OCI-LY1 (cell line): ENCODE data around the gene B4GALT6.

Experiments used
- H2AFZ ChIP-seq: fragments of 200-600 bp; sonication (generic), shearing (Covaris generic); 2 replicates; pipeline ENCODE4 v1.6.0; 2014; ENCODE audit warnings: antibody characterized with exemption, mild to moderate bottlenecking, low read length
- H3F3A ChIP-seq: fragments of 200-600 bp; sonication (generic), shearing (Covaris generic); 2 replicates; pipeline ENCODE4 v1.6.0; 2014; ENCODE audit warnings: mild to moderate bottlenecking, antibody characterized with exemption, low read length, moderate library complexity; ENCODE audit not compliant: insufficient read depth
- H3K27ac ChIP-seq: fragments of 200-600 bp; sonication (generic); 2 replicates; pipeline ENCODE4 v1.5.1; 2014; ENCODE audit warnings: low read length, mixed run types, mild to moderate bottlenecking, low read depth; ENCODE audit not compliant: poor library complexity, severe bottlenecking
- H3K27me3 ChIP-seq: fragments of 200-600 bp; sonication (generic); 2 replicates; pipeline ENCODE4 v1.6.0; 2014; ENCODE audit warnings: antibody characterized with exemption, mild to moderate bottlenecking, low read length, moderate library complexity; ENCODE audit not compliant: insufficient read depth
- H3K36me3 ChIP-seq: fragments of 200-600 bp; sonication (generic); 2 replicates; pipeline ENCODE4 v1.6.1; 2014; ENCODE audit warnings: mild to moderate bottlenecking, antibody characterized with exemption, low read length, moderate library complexity, mixed read lengths; ENCODE audit not compliant: insufficient read depth
- H3K4me1 ChIP-seq: fragments of 200-600 bp; sonication (generic); 2 replicates; pipeline ENCODE4 v1.5.1; 2014; ENCODE audit warnings: mild to moderate bottlenecking, low read length, moderate library complexity; ENCODE audit not compliant: insufficient read depth, severe bottlenecking
- H3K4me2 ChIP-seq: fragments of 200-600 bp; sonication (generic), shearing (Covaris generic); 2 replicates; pipeline ENCODE4 v1.6.1; 2014; ENCODE audit warnings: low read length
- H3K4me3 ChIP-seq: fragments of 200-600 bp; sonication (generic); 2 replicates; pipeline ENCODE4 v1.5.1; 2014; ENCODE audit warnings: low read length, low read depth, mild to moderate bottlenecking, mixed read lengths; ENCODE audit not compliant: poor library complexity, severe bottlenecking
- H3K79me2 ChIP-seq: fragments of 200-600 bp; shearing (Covaris generic); 2 replicates; pipeline ENCODE4 v1.6.1; 2016; ENCODE audit warnings: mixed run types, low read length, mixed read lengths; ENCODE audit not compliant: insufficient read depth
- H3K9ac ChIP-seq: fragments of 200-600 bp; sonication (generic), shearing (Covaris generic); 2 replicates; pipeline ENCODE4 v1.6.1; 2014; ENCODE audit warnings: mild to moderate bottlenecking, low read length, mixed read lengths
- H3K9me2 ChIP-seq: fragments of 200-600 bp; sonication (generic), shearing (Covaris generic); 2 replicates; pipeline ENCODE4 v1.6.1; 2014; ENCODE audit warnings: low read depth, mild to moderate bottlenecking, low read length, mixed read lengths
- H3K9me3 ChIP-seq: fragments of 200-600 bp; shearing (Covaris generic); 2 replicates; pipeline ENCODE4 v1.6.1; 2014; ENCODE audit warnings: low read length, mixed read lengths
- H4K20me1 ChIP-seq: fragments of 200-600 bp; sonication (generic), shearing (Covaris generic); 2 replicates; pipeline ENCODE4 v1.6.0; 2016; ENCODE audit warnings: mild to moderate bottlenecking, low read length; ENCODE audit not compliant: insufficient read depth
- CTCF ChIP-seq: fragments of 200-600 bp; sonication (generic), shearing (Covaris generic); IDR thresholded peaks from 2 replicates; pipeline ENCODE4 v1.5.1; 2017; ENCODE audit warnings: mild to moderate bottlenecking, antibody characterized with exemption, low read length, moderate library complexity, mixed read lengths
- EZH2 ChIP-seq: fragments of 200-600 bp; sonication (generic), shearing (Covaris generic); IDR thresholded peaks from 2 replicates; pipeline ENCODE4 v1.8.0; 2017; ENCODE audit warnings: borderline replicate concordance, mixed run types, mild to moderate bottlenecking, antibody characterized with exemption, low read length, moderate library complexity, mixed read lengths

The B4GALT6 gene

GRCh38 chr18:31626409-31626808, 58.0 kb downstream of the B4GALT6 start:
- no peaks in the 10 kb centered on the region for H3K9me2 ChIP-seq
- H3K4me3 ChIP-seq, result no peak overlapping the region
- no peak overlapping the region for H2AFZ ChIP-seq
- H3K27me3 ChIP-seq, result no peaks in the 10 kb centered on the region
- no peaks in the 10 kb centered on the region for H3F3A ChIP-seq
- H3K9me3 ChIP-seq, result no peaks in the 10 kb centered on the region
- H3K4me2 ChIP-seq, result no peak overlapping the region
- TF ChIP-seq CTCF, result peak; percentile 20; the same call in 1 of the 2 replicates
- no peak for TF ChIP-seq EZH2
- no peaks in the 10 kb centered on the region for H3K79me2 ChIP-seq
- H3K9ac ChIP-seq, result no peak overlapping the region
- no peaks in the 10 kb centered on the region for H3K36me3 ChIP-seq
- H3K4me1 ChIP-seq, result peaks cover 4% of the 10 kb centered on the region
- no peaks in the 10 kb centered on the region for H4K20me1 ChIP-seq
- no peak overlapping the region for H3K27ac ChIP-seq

GRCh38 chr18:31624892-31625640, 59.3 kb downstream of the B4GALT6 start:
- Histone ChIP-seq H3K4me2 (no peak overlapping the region), H3K27ac (no peak overlapping the region), H4K20me1 (no peaks in the 10 kb centered on the region), H3K9me2 (no peaks in the 10 kb centered on the region), H3K79me2 (no peaks in the 10 kb centered on the region), H3K9me3 (no peaks in the 10 kb centered on the region), H2AFZ (no peak overlapping the region), H3K27me3 (no peaks in the 10 kb centered on the region), H3K9ac (no peak overlapping the region), H3K4me3 (no peak overlapping the region), H3K36me3 (no peaks in the 10 kb centered on the region), H3K4me1 (peaks cover 1% of the 10 kb centered on the region), H3F3A (no peaks in the 10 kb centered on the region)
- no peak for TF ChIP-seq EZH2
- no peak for TF ChIP-seq CTCF

- Histone ChIP-seq H3K79me2 (no peaks in the 10 kb centered on the region), H3K9me2 (no peaks in the 10 kb centered on the region), H4K20me1 (no peaks in the 10 kb centered on the region), H3K4me1 (no peaks in the 10 kb centered on the region), H3K4me3 (no peak overlapping the region), H3K4me2 (no peak overlapping the region), H3K9ac (no peak overlapping the region), H2AFZ (no peak overlapping the region), H3K36me3 (no peaks in the 10 kb centered on the region), H3K27ac (no peak overlapping the region), H3K27me3 (no peaks in the 10 kb centered on the region), H3K9me3 (no peaks in the 10 kb centered on the region), H3F3A (no peaks in the 10 kb centered on the region)
- TF ChIP-seq CTCF, result no peak
- no peak for TF ChIP-seq EZH2
Observed at GRCh38 chr18:31619291-31619690, 65.1 kb downstream of the B4GALT6 start.
